Stomach smooth muscle (tissue), 2 donors: ENCODE measurements around the gene MAPT.
"Not testable (repeated sequence)": the region's sequence is repeated elsewhere in the genome, so short reads cannot be mapped to it uniquely, and the experiment has no call there.

Experiments used
- H3K27ac ChIP-seq: one replicate; pipeline ENCODE4 v1.7.0; 2013; ENCODE audit warnings: mild to moderate bottlenecking, low read length, inconsistent platforms
- H3K27me3 ChIP-seq, 2 donors: one replicate each; pipeline ENCODE4 v1.7.0; 2013; ENCODE audit warnings: low read length in 2 of 2; ENCODE audit not compliant: insufficient read depth in 2 of 2, control insufficient read depth in 1 of 2
- H3K36me3 ChIP-seq, 2 donors: one replicate each; pipeline ENCODE4 v1.7.0; 2013; ENCODE audit warnings: low read length in 2 of 2; ENCODE audit not compliant: control insufficient read depth in 2 of 2, insufficient read depth in 2 of 2
- H3K4me1 ChIP-seq: one replicate; pipeline ENCODE4 v1.7.0; 2013; ENCODE audit warnings: low read length; ENCODE audit not compliant: control insufficient read depth, insufficient read depth
- H3K4me3 ChIP-seq, 2 donors: one replicate each; pipeline ENCODE4 v1.7.0; 2013; ENCODE audit warnings: low read length in 2 of 2
- H3K9ac ChIP-seq, 2 donors: one replicate each; pipeline ENCODE4 v1.7.0; 2013; ENCODE audit warnings: low read length in 2 of 2, mild to moderate bottlenecking in 1 of 2
- H3K9me3 ChIP-seq, 2 donors: one replicate each; pipeline ENCODE4 v1.7.0; 2013; ENCODE audit warnings: low read length in 2 of 2; ENCODE audit not compliant: control insufficient read depth in 2 of 2
- donor health status: healthy.
- donor health status: Pancreatic carcinoma.

MAPT gene

DNA sequence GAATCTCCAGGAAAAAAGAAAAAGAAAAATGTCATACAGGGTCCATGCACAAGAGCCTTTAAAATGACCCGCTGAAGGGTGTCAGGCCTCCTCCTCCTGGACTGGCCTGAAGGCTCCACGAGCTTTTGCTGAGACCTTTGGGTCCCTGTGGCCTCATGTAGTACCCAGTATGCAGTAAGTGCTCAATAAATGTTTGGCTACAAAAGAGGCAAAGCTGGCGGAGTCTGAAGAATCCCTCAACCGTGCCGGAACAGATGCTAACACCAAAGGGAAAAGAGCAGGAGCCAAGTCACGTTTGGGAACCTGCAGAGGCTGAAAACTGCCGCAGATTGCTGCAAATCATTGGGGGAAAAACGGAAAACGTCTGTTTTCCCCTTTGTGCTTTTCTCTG, 105.5 kb downstream of the MAPT start:
- peaks cover 14% of the 10 kb centered on the region for H3K4me1 ChIP-seq
- no peaks in the 10 kb centered on the region for H3K27me3 ChIP-seq
- no peak overlapping the region for H3K9ac ChIP-seq
- no peaks in the 10 kb centered on the region for H3K9me3 ChIP-seq
- no peak overlapping the region for H3K4me3 ChIP-seq
- H3K27ac ChIP-seq: no peak overlapping the region
- no peaks in the 10 kb centered on the region for H3K36me3 ChIP-seq

DNA sequence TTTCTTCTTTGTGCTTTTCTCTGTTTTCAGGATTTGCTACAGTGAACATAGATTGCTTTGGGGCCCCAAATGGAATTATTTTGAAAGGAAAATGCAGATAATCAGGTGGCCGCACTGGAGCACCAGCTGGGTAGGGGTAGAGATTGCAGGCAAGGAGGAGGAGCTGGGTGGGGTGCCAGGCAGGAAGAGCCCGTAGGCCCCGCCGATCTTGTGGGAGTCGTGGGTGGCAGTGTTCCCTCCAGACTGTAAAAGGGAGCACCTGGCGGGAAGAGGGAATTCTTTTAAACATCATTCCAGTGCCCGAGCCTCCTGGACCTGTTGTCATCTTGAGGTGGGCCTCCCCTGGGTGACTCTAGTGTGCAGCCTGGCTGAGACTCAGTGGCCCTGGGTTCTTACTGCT, 105.9 kb downstream of the MAPT start:
- Histone ChIP-seq H3K36me3 (no peaks in the 10 kb centered on the region), H3K27ac (no peak overlapping the region), H3K27me3 (no peaks in the 10 kb centered on the region), H3K9me3 (no peaks in the 10 kb centered on the region), H3K4me1 (peaks cover 14% of the 10 kb centered on the region), H3K4me3 (no peak overlapping the region), H3K9ac (no peak overlapping the region)

DNA sequence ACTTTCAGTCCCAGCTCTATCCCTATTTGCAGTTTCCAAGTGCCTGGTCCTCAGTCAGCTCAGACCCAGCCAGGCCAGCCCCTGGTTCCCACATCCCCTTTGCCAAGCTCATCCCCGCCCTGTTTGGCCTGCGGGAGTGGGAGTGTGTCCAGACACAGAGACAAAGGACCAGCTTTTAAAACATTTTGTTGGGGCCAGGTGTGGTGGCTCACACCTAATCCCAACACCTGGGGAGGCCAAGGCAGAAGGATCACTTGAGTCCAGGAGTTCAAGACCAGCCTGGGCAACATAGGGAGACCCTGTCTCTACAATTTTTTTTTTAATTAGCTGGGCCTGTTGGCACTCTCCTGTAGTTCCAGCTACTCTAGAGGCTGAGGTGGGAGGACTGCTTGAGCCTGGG, 106.4 kb downstream of the MAPT start:
- Histone ChIP-seq H3K4me1 (peaks cover 14% of the 10 kb centered on the region), H3K27ac (no peak overlapping the region)

DNA sequence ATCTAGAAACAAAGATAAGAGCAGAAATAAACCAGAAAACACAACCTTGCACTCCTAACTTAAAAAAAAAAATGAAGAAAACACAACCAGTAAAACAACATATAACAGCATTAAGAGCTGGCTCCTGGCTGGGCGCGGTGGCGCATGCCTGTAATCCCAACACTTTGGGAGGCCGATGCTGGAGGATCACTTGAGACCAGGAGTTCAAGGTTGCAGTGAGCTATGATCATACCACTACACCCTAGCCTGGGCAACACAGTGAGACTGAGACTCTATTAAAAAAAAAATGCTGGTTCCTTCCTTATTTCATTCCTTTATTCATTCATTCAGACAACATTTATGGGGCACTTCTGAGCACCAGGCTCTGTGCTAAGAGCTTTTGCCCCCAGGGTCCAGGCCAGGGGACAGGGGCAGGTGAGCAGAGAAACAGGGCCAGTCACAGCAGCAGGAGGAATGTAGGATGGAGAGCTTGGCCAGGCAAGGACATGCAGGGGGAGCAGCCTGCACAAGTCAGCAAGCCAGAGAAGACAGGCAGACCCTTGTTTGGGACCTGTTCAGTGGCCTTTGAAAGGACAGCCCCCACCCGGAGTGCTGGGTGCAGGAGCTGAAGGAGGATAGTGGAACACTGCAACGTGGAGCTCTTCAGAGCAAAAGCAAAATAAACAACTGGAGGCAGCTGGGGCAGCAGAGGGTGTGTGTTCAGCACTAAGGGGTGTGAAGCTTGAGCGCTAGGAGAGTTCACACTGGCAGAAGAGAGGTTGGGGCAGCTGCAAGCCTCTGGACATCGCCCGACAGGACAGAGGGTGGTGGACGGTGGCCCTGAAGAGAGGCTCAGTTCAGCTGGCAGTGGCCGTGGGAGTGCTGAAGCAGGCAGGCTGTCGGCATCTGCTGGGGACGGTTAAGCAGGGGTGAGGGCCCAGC, 107.3 kb downstream of the MAPT start:
- peaks cover 14% of the 10 kb centered on the region for H3K4me1 ChIP-seq
- H3K36me3 ChIP-seq: no peaks in the 10 kb centered on the region
- H3K27me3 ChIP-seq: no peaks in the 10 kb centered on the region
- no peaks in the 10 kb centered on the region for H3K9me3 ChIP-seq
- no peak overlapping the region for H3K4me3 ChIP-seq
- H3K9ac ChIP-seq: no peak overlapping the region
- H3K27ac ChIP-seq: no peak overlapping the region

More for the DNA sequence above, 106.4 kb downstream of the MAPT start:
- no peak overlapping the region for H3K9ac ChIP-seq
- no peak overlapping the region for H3K4me3 ChIP-seq
- no peaks in the 10 kb centered on the region for H3K9me3 ChIP-seq
- no peaks in the 10 kb centered on the region for H3K27me3 ChIP-seq
- H3K36me3 ChIP-seq: no peaks in the 10 kb centered on the region

DNA sequence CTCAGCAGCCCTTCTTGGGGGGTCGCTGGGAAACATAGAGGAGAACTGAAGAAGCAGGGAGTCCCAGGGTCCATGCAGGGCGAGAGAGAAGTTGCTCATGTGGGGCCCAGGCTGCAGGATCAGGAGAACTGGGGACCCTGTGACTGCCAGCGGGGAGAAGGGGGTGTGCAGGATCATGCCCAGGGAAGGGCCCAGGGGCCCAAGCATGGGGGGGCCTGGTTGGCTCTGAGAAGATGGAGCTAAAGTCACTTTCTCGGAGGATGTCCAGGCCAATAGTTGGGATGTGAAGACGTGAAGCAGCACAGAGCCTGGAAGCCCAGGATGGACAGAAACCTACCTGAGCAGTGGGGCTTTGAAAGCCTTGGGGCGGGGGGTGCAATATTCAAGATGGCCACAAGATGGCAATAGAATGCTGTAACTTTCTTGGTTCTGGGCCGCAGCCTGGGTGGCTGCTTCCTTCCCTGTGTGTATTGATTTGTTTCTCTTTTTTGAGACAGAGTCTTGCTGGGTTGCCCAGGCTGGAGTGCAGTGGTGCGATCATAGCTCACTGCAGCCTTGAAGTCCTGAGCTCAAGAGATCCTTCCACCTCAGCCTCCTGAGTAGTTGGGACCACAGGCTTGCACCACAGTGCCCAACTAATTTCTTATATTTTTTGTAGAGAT, 108.1 kb downstream of the MAPT start:
- H3K9ac ChIP-seq: no peak overlapping the region
- no peak overlapping the region for H3K27ac ChIP-seq

DNA sequence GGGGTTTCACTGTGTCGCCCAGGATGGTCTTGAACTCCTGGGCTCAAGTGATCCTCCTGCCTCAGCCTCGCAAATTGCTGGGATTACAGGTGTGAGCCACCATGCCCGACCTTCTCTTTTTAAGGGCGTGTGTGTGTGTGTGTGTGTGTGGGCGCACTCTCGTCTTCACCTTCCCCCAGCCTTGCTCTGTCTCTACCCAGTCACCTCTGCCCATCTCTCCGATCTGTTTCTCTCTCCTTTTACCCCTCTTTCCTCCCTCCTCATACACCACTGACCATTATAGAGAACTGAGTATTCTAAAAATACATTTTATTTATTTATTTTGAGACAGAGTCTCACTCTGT, 108.6 kb downstream of the MAPT start:
- H3K4me3 ChIP-seq: no peak overlapping the region
- H3K9ac ChIP-seq: no peak overlapping the region
- no peaks in the 10 kb centered on the region for H3K27me3 ChIP-seq
- H3K36me3 ChIP-seq: no peaks in the 10 kb centered on the region
- no peaks in the 10 kb centered on the region for H3K9me3 ChIP-seq
- peaks cover 14% of the 10 kb centered on the region for H3K4me1 ChIP-seq
- H3K27ac ChIP-seq: no peak overlapping the region

More for the DNA sequence above, 108.1 kb downstream of the MAPT start:
- Histone ChIP-seq H3K27me3 (no peaks in the 10 kb centered on the region), H3K9me3 (no peaks in the 10 kb centered on the region), H3K4me1 (peaks cover 14% of the 10 kb centered on the region), H3K36me3 (no peaks in the 10 kb centered on the region), H3K4me3 (no peak overlapping the region)

DNA sequence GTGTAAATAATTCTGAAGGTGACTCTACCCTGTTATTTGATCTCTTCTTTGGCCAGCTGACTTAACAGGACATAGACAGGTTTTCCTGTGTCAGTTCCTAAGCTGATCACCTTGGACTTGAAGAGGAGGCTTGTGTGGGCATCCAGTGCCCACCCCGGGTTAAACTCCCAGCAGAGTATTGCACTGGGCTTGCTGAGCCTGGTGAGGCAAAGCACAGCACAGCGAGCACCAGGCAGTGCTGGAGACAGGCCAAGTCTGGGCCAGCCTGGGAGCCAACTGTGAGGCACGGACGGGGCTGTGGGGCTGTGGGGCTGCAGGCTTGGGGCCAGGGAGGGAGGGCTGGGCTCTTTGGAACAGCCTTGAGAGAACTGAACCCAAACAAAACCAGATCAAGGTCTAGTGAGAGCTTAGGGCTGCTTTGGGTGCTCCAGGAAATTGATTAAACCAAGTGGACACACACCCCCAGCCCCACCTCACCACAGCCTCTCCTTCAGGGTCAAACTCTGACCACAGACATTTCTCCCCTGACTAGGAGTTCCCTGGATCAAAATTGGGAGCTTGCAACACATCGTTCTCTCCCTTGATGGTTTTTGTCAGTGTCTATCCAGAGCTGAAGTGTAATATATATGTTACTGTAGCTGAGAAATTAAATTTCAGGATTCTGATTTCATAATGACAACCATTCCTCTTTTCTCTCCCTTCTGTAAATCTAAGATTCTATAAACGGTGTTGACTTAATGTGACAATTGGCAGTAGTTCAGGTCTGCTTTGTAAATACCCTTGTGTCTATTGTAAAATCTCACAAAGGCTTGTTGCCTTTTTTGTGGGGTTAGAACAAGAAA, 109.8 kb downstream of the MAPT start:
- Histone ChIP-seq H3K4me3 (no peak overlapping the region), H3K9me3 (no peaks in the 10 kb centered on the region), H3K27ac (no peak overlapping the region), H3K9ac (no peak overlapping the region), H3K27me3 (no peaks in the 10 kb centered on the region), H3K36me3 (no peaks in the 10 kb centered on the region), H3K4me1 (peaks cover 14% of the 10 kb centered on the region)

DNA sequence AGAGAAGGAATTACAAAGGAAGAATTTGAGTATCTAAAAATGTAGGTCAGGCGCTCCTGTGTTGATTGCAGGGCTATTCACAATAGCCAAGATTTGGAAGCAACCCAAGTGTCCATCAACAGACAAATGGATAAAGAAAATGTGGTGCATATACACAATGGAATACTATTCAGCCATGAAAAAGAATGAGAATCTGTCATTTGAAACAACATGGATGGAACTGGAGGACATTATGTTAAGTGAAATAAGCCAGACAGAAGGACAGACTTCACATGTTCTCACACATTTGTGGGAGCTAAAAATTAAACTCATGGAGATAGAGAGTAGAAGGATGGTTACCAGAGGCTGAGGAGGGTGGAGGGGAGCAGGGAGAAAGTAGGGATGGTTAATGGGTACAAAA, 111.7 kb downstream of the MAPT start:
- peaks cover 14% of the 10 kb centered on the region for H3K4me1 ChIP-seq
- H3K9ac ChIP-seq, H3K27ac ChIP-seq, H3K36me3 ChIP-seq, H3K9me3 ChIP-seq, H3K27me3 ChIP-seq, H3K4me3 ChIP-seq: not testable (repeated sequence)

DNA sequence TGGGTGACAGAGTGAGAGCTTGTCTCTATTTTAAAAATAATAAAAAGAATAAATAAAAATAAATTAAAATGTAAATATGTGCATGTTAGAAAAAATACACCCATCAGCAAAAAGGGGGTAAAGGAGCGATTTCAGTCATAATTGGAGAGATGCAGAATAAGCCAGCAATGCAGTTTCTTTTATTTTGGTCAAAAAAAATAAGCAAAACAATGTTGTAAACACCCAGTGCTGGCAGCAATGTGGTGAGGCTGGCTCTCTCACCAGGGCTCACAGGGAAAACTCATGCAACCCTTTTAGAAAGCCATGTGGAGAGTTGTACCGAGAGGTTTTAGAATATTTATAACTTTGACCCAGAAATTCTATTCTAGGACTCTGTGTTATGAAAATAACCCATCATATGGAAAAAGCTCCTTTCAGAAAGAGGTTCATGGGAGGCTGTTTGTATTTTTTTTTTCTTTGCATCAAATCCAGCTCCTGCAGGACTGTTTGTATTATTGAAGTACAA, 113.2 kb downstream of the MAPT start:
- H3K27ac ChIP-seq: no peak overlapping the region

DNA sequence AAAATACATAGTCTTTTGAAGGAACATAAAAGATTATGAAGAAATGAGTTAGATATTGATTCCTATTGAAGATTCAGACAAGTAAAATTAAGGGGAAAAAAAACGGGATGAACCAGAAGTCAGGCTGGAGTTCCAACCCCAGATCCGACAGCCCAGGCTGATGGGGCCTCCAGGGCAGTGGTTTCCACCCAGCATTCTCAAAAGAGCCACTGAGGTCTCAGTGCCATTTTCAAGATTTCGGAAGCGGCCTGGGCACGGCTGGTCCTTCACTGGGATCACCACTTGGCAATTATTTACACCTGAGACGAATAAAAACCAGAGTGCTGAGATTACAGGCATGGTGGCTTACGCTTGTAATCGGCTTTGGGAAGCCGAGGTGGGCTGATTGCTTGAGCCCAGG, 114.2 kb downstream of the MAPT start:
- Histone ChIP-seq H3K4me3 (no peak overlapping the region), H3K36me3 (no peaks in the 10 kb centered on the region), H3K27ac (no peak overlapping the region), H3K9ac (no peak overlapping the region), H3K4me1 (peaks cover 8% of the 10 kb centered on the region), H3K27me3 (no peaks in the 10 kb centered on the region), H3K9me3 (no peaks in the 10 kb centered on the region)

More for the DNA sequence above, 113.2 kb downstream of the MAPT start:
- Histone ChIP-seq H3K4me1 (peaks cover 14% of the 10 kb centered on the region), H3K36me3 (no peaks in the 10 kb centered on the region), H3K9ac (no peak overlapping the region), H3K27me3 (no peaks in the 10 kb centered on the region), H3K4me3 (no peak overlapping the region), H3K9me3 (no peaks in the 10 kb centered on the region)
